ENCODE measurements around the gene DENND2D. TPM values are rescaled to one million over a fixed set of nuclear protein-coding genes. Genes with fewer than 3 reads are reported as not detected.

Gene DENND2D
- total RNA-seq, 1 donor: 4.7 TPM

DNA sequence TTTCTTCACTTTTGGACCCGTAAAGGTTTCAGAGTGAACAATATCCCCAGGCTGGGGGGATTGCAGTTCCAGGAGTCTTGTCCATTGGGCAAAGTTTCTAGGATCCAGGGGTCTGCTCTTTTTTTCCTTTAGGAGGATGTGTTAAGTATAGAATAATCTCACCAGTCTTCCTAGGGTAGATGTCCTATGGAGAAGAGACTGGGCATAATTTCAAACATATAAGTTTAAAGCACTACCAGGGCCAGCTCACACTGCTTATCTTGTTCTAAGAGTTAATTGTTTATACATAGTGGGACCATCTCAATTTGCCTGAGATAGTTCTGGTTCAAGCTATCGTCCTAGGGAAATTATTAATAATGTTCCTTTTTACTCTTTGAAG is 28.3 kb upstream of the DENND2D start:
- H3K9me3 ChIP-seq (ENCODE audit: low read depth, low read length): no peaks in the 10 kb centered on the region
- TF ChIP-seq, protein P1, sequence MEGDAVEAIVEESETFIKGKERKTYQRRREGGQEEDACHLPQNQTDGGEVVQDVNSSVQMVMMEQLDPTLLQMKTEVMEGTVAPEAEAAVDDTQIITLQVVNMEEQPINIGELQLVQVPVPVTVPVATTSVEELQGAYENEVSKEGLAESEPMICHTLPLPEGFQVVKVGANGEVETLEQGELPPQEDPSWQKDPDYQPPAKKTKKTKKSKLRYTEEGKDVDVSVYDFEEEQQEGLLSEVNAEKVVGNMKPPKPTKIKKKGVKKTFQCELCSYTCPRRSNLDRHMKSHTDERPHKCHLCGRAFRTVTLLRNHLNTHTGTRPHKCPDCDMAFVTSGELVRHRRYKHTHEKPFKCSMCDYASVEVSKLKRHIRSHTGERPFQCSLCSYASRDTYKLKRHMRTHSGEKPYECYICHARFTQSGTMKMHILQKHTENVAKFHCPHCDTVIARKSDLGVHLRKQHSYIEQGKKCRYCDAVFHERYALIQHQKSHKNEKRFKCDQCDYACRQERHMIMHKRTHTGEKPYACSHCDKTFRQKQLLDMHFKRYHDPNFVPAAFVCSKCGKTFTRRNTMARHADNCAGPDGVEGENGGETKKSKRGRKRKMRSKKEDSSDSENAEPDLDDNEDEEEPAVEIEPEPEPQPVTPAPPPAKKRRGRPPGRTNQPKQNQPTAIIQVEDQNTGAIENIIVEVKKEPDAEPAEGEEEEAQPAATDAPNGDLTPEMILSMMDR (IDR thresholded peaks at IDR 0.05; ENCODE audit: extremely low read depth, low read depth, low read length): no peak
- H3K79me2 ChIP-seq (ENCODE audit: insufficient read depth, low read length): no peaks in the 10 kb centered on the region
- H2AFZ ChIP-seq (ENCODE audit: low read length): no peak overlapping the region
- H3K27me3 ChIP-seq (ENCODE audit: insufficient read depth, low read length): no peaks in the 10 kb centered on the region
- H3K4me1 ChIP-seq (ENCODE audit: insufficient read depth, low read length): peaks cover 21% of the 10 kb centered on the region
- H3K27ac ChIP-seq (ENCODE audit: low read depth, low read length): peak overlapping the region; percentile 48
- no peaks in the 10 kb centered on the region for H3K36me3 ChIP-seq (ENCODE audit: insufficient read depth, low read length)
- H3K4me2 ChIP-seq (ENCODE audit: insufficient read depth, low read length): peak overlapping the region; percentile 60
- no peaks in the 10 kb centered on the region for H4K20me1 ChIP-seq (ENCODE audit: insufficient read depth, low read length)
- H3K4me3 ChIP-seq (ENCODE audit: insufficient read depth, low read length): no peak overlapping the region
- no peak for DNase-seq (ENCODE audit: insufficient read length, low spot score, missing footprints)

DNA sequence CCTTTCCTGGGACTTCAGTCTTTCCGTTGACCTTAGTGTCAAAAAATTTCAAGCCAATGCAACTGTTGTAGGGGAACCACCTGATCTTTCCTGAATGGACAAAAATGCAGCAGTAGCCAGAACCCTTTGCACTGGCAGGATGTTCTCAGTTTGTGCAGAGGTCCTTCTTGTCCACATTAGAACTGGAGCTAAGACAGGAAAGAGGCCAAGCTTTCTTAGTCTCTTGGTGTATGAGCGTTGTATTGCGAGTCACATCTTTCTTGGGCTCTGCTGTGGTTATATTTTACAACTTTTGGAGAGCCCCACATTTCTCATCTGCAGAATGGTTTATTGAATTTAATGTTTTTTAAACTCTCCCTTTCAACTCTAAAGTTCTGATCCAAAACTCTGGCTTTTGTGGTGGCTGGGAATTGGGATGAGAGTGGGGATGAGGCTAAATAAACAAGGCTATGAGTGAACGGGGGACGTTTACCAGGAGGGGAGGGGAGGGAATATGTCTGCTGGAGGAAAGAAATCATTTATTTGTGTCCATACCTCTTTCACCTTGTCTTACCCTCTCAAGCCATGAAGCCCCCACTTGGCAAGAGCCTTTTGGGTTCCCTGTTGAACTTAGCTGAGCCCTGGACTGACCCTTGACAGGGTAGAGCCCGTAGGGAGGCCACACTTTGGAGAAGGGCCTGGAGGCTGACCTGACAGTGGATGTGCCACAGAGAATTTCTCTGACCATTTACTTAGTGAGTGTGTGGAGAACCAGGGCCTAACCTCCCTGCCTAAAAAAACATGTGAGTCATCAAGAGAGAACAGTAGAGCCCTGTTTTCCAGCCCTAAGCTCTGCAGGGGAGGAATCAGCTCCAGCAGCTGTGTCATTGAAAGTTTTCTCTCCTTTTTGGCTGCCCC is 27.7 kb upstream of the DENND2D start:
- H3K27ac ChIP-seq (ENCODE audit: low read depth, low read length): peak overlapping the region; percentile 59
- no peaks in the 10 kb centered on the region for H3K79me2 ChIP-seq (ENCODE audit: insufficient read depth, low read length)
- peak; percentile 99 for DNase-seq (ENCODE audit: insufficient read length, low spot score, missing footprints)
- no peaks in the 10 kb centered on the region for H3K36me3 ChIP-seq (ENCODE audit: insufficient read depth, low read length)
- no peaks in the 10 kb centered on the region for H3K9me3 ChIP-seq (ENCODE audit: low read depth, low read length)
- peaks cover 23% of the 10 kb centered on the region for H3K4me1 ChIP-seq (ENCODE audit: insufficient read depth, low read length)
- TF ChIP-seq, protein P1 (IDR thresholded peaks at IDR 0.05; ENCODE audit: extremely low read depth, low read depth, low read length): no peak
- H4K20me1 ChIP-seq (ENCODE audit: insufficient read depth, low read length): no peaks in the 10 kb centered on the region
- H3K4me3 ChIP-seq (ENCODE audit: insufficient read depth, low read length): no peak overlapping the region
- H3K4me2 ChIP-seq (ENCODE audit: insufficient read depth, low read length): peak overlapping the region; percentile 60
- no peaks in the 10 kb centered on the region for H3K27me3 ChIP-seq (ENCODE audit: insufficient read depth, low read length)
- H2AFZ ChIP-seq (ENCODE audit: low read length): no peak overlapping the region

DNA sequence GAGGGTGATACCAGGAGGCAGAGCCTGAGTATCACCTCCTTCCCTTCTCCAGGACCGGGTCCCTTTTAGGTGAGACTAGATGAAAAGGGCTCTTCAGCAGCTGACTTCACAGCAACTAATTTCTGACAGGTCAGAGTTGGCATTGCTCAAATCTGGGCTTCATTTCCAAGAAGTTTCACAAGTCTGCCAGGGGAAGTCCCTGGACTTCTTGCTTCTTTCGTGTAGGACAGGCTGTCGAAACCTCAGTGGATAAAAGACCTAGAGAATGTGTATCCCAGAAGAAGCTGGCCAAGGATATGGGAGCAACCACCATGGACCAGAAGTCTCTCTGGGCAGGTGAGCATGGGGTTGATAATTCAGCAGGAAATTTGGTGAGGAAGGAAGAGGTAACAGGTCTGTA is 27.0 kb upstream of the DENND2D start, which contains the start of gene CHI3L2:
Gene CHI3L2 (plus strand): TSS at position 280 of the 400 bp plus-strand sequence. CDS start 17 bp downstream, at position 297.
- Histone ChIP-seq H3K4me1 (ENCODE audit: insufficient read depth, low read length) (peaks cover 29% of the 10 kb centered on the region), H3K4me2 (ENCODE audit: insufficient read depth, low read length) (peak within 1 kb of the TSS; percentile 60), H3K4me3 (ENCODE audit: insufficient read depth, low read length) (no peak within 1 kb of the TSS), H3K79me2 (ENCODE audit: insufficient read depth, low read length) (no peaks in the 10 kb centered on the region), H3K9me3 (ENCODE audit: low read depth, low read length) (no peaks in the 10 kb centered on the region), H2AFZ (ENCODE audit: low read length) (no peak within 1 kb of the TSS), H3K27me3 (ENCODE audit: insufficient read depth, low read length) (no peaks in the 10 kb centered on the region), H3K27ac (ENCODE audit: low read depth, low read length) (peak within 1 kb of the TSS; percentile 59), H4K20me1 (ENCODE audit: insufficient read depth, low read length) (no peaks in the 10 kb centered on the region), H3K36me3 (ENCODE audit: insufficient read depth, low read length) (no peaks in the 10 kb centered on the region)
- DNase-seq (ENCODE audit: insufficient read length, low spot score, missing footprints): no peak
- TF ChIP-seq, protein P1 (IDR thresholded peaks at IDR 0.05; ENCODE audit: extremely low read depth, low read depth, low read length): no peak

DNA sequence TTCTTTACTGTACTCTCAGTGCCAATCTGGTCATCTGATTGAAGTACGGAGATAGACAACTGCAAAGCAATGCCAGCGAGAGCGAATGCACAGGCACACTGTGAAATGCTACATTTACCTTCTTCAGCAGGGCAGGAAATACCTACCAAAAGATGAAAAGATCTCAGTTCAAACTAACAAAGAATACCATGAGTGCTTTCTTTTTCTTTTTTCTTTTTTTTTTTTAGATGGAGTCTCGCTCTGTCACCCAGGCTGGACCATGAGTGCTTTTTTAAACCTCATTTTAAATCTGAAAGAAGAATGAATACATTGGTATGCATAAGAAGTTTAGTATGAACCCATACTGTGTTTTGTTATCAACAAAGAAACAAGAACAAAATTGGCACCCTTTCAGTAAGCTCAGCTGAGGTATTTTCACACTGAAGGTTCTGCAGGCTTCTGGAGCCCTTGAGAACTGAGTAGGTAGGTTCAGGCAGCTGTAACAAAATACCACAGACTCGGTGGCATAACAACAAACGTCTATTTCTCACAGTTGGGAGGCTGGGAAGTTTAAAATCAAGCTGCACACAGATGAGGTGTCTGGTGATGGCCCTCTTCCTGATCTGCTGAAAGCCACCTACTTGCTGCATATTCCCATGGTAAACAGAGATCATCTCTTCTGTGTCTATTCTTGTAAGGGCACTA is 25.4 kb upstream of the DENND2D start:
- Histone ChIP-seq H2AFZ (ENCODE audit: low read length) (no peak overlapping the region), H3K4me3 (ENCODE audit: insufficient read depth, low read length) (no peak overlapping the region), H3K36me3 (ENCODE audit: insufficient read depth, low read length) (no peaks in the 10 kb centered on the region), H3K27me3 (ENCODE audit: insufficient read depth, low read length) (no peaks in the 10 kb centered on the region), H3K4me2 (ENCODE audit: insufficient read depth, low read length) (no peak overlapping the region), H3K4me1 (ENCODE audit: insufficient read depth, low read length) (peaks cover 29% of the 10 kb centered on the region), H4K20me1 (ENCODE audit: insufficient read depth, low read length) (no peaks in the 10 kb centered on the region), H3K9me3 (ENCODE audit: low read depth, low read length) (no peaks in the 10 kb centered on the region), H3K27ac (ENCODE audit: low read depth, low read length) (no peak overlapping the region), H3K79me2 (ENCODE audit: insufficient read depth, low read length) (no peaks in the 10 kb centered on the region)
- TF ChIP-seq, protein P1 (IDR thresholded peaks at IDR 0.05; ENCODE audit: extremely low read depth, low read depth, low read length): no peak
- no peak for DNase-seq (ENCODE audit: insufficient read length, low spot score, missing footprints)
